Lower leg skin (tissue), 4 donors: ENCODE results near the gene IDH3G. TPM values are rescaled to one million over a fixed set of nuclear protein-coding genes. Genes with fewer than 3 reads are reported as not detected.

ENCODE experiments used
- DNase-seq, 2 donors: peaks; one replicate each; pipeline ENCODE4 v3.0.0-alpha.2; 2019; ENCODE audit warnings: low spot score in 2 of 2
- H3K4me3 ChIP-seq: fragments of 200-600 bp; sonication (generic); 2 replicates; pipeline ENCODE4 v1.5.1; 2017; ENCODE audit warnings: mild to moderate bottlenecking, low read depth; ENCODE audit not compliant: poor library complexity, severe bottlenecking
- CTCF ChIP-seq, 3 donors: fragments of 450-650 bp; IDR thresholded peaks; one replicate each; pipeline ENCODE4 v1.5.1; 2016; ENCODE audit warnings: antibody characterized with exemption in 3 of 3, mild to moderate bottlenecking in 3 of 3, moderate library complexity in 2 of 3
- POLR2A ChIP-seq, 2 donors: fragments of 450-650 bp; IDR thresholded peaks; one replicate each; pipeline ENCODE4 v1.6.1; 2016 to 2017; ENCODE audit warnings: antibody characterized with exemption in 2 of 2, mild to moderate bottlenecking in 1 of 2, moderate library complexity in 1 of 2
- whole genome bisulfite sequencing, 2 donors: methylation state at CpG; one replicate each; pipeline ENCODE4 v1.1.5; 2018; 5-methylcytosine and 5-hydroxymethylcytosine counted together
- intact Hi-C: fragments of 100-400 bp; cut with DNase I; formaldehyde crosslinking; loops from one replicate; pipeline ENCODE4 v1.15.0; 2023; ENCODE audit warnings: low total_unique reads
- total RNA-seq, 4 donors: library from RNA; depleted of rRNA; stranded (reverse); fragments of >200 nt; gene quantifications; one replicate each; pipeline ENCODE4 v1.1.0, GENCODE V29; 2016

IDH3G gene
- total RNA-seq, 4 donors from 2014 or later, result 66.2 to 94.8 (median 76.1) TPM

- no peak overlapping the region for H3K4me3 ChIP-seq
- 96% methylated on average over 14 of the region's 14 CpGs; no CpG with 5 or more reads in 1 of the 2 donors for WGBS, 2 donors
- TF ChIP-seq POLR2A (IDR thresholded peaks at IDR 0.05), result no peak
- no peak for TF ChIP-seq CTCF (IDR thresholded peaks at IDR 0.05)
- DNase-seq, result no peak
- intact Hi-C loops, result no loop called here
Measured at GRCh38 chrX:153782871-153783270, 11.3 kb downstream of the IDH3G start.

DNA sequence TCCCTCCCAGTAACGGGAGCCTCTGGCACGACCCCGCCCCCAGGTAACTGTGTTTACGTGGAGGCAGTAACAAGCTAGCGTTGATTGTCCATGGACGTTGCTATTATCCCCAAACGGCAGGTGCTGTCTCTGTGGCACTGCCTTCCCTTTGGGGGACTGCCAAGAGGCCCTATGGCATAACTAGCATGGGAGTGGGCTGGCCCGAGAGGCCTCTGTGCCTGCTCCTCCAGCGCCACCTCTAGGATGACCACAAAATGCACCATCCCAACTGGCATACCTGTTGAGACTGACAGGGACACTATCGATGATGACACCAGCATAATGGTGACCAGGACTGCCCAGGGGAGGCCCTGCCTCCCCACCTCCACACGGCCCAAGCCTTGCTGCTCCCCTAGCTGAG, 11.9 kb downstream of the IDH3G start:
- TF ChIP-seq CTCF (IDR thresholded peaks at IDR 0.05) (no peak), POLR2A (IDR thresholded peaks at IDR 0.05) (no peak)
- no peak overlapping the region for H3K4me3 ChIP-seq
- intact Hi-C loops, result no loop called here
- WGBS, 2 donors, result 20 to 65% methylated on average over 3 to 10 of the region's 11 CpGs
- no peak for DNase-seq

- no peak for DNase-seq
- intact Hi-C loops, result no loop called here
- TF ChIP-seq CTCF (IDR thresholded peaks at IDR 0.05) (no peak), POLR2A (IDR thresholded peaks at IDR 0.05) (no peak)
- 37 to 67% methylated on average over 2 to 24 of the region's 24 CpGs for WGBS, 2 donors
- H3K4me3 ChIP-seq, result no peak overlapping the region
Measured at GRCh38 chrX:153781428-153782047, 12.6 kb downstream of the IDH3G start.

GRCh38 chrX:153780678-153781427, 13.3 kb downstream of the IDH3G start, which contains the start of gene SRPK3:
TSS of gene SRPK3 (plus strand) at chrX:153781041. CDS start at chrX:153781087, 46 bp downstream.
- no peak for DNase-seq
- H3K4me3 ChIP-seq, result no peak within 1 kb of the TSS

DNA sequence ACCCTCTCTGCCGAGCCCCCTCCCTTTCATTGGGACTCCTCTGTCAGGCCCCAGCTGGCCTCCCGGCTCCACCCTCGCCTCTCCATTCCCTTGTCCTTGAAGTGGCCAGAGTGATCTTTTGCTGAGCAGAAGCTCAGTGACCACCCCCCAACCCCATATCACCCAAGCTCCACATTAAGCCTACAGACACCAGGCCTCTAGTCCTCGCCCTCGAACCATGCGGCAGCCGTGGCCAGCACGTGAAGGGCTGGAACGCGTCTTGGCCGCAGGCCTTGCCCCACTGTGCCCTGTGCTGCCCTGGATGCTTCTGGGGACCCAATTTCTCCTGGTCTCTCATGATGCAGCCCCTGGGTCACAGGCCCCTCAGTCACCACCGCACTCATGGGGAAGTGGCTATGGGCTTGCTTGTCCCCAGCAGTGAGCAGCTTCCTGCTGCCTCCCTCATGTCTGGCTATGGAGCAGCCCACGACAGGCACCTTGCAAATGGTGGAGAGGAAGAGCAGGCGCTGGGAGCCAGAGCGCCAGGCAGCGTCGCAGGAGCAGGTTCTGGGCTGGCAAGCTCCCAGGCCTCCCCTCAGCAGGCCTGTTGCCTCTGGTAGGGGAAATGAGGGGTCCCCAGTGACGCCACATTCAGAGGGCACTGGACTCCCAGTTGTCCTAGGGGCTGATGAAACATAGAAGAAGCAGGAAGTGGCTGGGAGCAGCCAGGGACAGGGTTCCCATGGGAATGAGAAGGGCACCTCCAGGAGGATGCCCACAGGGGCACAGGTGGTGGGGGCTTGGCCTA, 14.1 kb downstream of the IDH3G start:
- TF ChIP-seq CTCF (IDR thresholded peaks at IDR 0.05), result no peak
- no peak for TF ChIP-seq POLR2A (IDR thresholded peaks at IDR 0.05)
- intact Hi-C loops, result no loop called here
- DNase-seq, result no peak
- 76 to 90% methylated on average over 9 to 18 of the region's 18 CpGs for WGBS, 2 donors
- H3K4me3 ChIP-seq, result no peak overlapping the region

More at GRCh38 chrX:153780678-153781427, 13.3 kb downstream of the IDH3G start, which contains the start of gene SRPK3:
- 7 to 60% methylated on average over 27 to 30 of the region's 52 CpGs for WGBS, 2 donors
- TF ChIP-seq POLR2A (IDR thresholded peaks at IDR 0.05) (no peak), CTCF (IDR thresholded peaks at IDR 0.05) (no peak)
- intact Hi-C loops, result no loop called here
